Kidney tubule cell (primary cell): ENCODE data around the gene TARM1.
"Not testable (repeated sequence)": the region's sequence is repeated elsewhere in the genome, so short reads cannot be mapped to it uniquely, and the experiment has no call there.

Experiments used
- DNase-seq: peaks from one replicate; pipeline ENCODE4 v3.0.0-alpha.2; 2018; ENCODE audit warnings: low spot score

TARM1 gene

GRCh38 chr19:54099903-54100255 is 18.7 kb upstream of the TARM1 start:
- not testable (repeated sequence) for DNase-seq

- no peak for DNase-seq
These were observed 18.2 kb upstream of the TARM1 start for GRCh38 chr19:54099190-54099902.

- DNase-seq = peak; percentile 42
These were observed 15.5 kb upstream of the TARM1 start for GRCh38 chr19:54096617-54097106.

GRCh38 chr19:54095859-54096616 is 14.9 kb upstream of the TARM1 start:
- DNase-seq = peak; percentile 48

- no peak for DNase-seq
These were observed 14.1 kb upstream of the TARM1 start for GRCh38 chr19:54095136-54095858.

GRCh38 chr19:54094426-54095000 is 13.3 kb upstream of the TARM1 start:
- DNase-seq = no peak

GRCh38 chr19:54084410-54084809 is 3.2 kb upstream of the TARM1 start:
- DNase-seq = no peak

- no peak for DNase-seq
These were observed 3.8 kb downstream of the TARM1 start for GRCh38 chr19:54077334-54077733.

GRCh38 chr19:54074851-54075250 is 6.3 kb downstream of the TARM1 start:
- no peak for DNase-seq

GRCh38 chr19:54073829-54074228 is 7.3 kb downstream of the TARM1 start:
- no peak for DNase-seq

- DNase-seq = no peak
These were observed 11.7 kb downstream of the TARM1 start for GRCh38 chr19:54069470-54069869.

- DNase-seq = no peak
These were observed 17.6 kb downstream of the TARM1 start, which contains the start of gene VSTM1 for GRCh38 chr19:54063350-54064116. TSS of gene VSTM1 (minus strand) at chr19:54063897. CDS start at chr19:54063777, 120 bp downstream.

- no peak for DNase-seq
These were observed 18.5 kb downstream of the TARM1 start for GRCh38 chr19:54062643-54063042.

- DNase-seq = no peak
These were observed 33.5 kb downstream of the TARM1 start for GRCh38 chr19:54047616-54048015.

GRCh38 chr19:54045771-54046170 is 35.4 kb downstream of the TARM1 start:
- DNase-seq = no peak

GRCh38 chr19:54042989-54043388 is 38.2 kb downstream of the TARM1 start:
- no peak for DNase-seq

- peak; percentile 85 for DNase-seq
These were observed 39.1 kb downstream of the TARM1 start for GRCh38 chr19:54041969-54042606.

- no peak for DNase-seq
These were observed 41.2 kb downstream of the TARM1 start for GRCh38 chr19:54040003-54040402.

GRCh38 chr19:54036542-54036941 is 44.6 kb downstream of the TARM1 start:
- not testable (repeated sequence) for DNase-seq

- DNase-seq = peak; percentile 68
These were observed 45.7 kb downstream of the TARM1 start for GRCh38 chr19:54035215-54036178.
